SK-MEL-5 (cell line): ENCODE data around the gene SUGT1. TPM values are rescaled to one million over a fixed set of nuclear protein-coding genes. Genes with fewer than 3 reads are reported as not detected.

Experiments
- total RNA-seq: library from RNA; depleted of rRNA; stranded (reverse); fragments of >200 nt; shearing (Covaris generic); gene quantifications from 2 replicates; pipeline ENCODE4 v1.2.3, GENCODE V29; 2014; rRNA removed

The SUGT1 gene
- total RNA-seq, 1 experiment from 2014 or later: 40.8 TPM

Other genes starting within 250 kb of the SUGT1 start
- 0.32 and 0.42 TPM in 2 replicates for gene THSD1, start 246.7 kb upstream of the SUGT1 start, total RNA-seq
- 41.7 and 52.3 TPM in 2 replicates for gene VPS36, start 202.2 kb upstream of the SUGT1 start, total RNA-seq
- gene CKAP2, start 197.4 kb upstream of the SUGT1 start, total RNA-seq: 41.3 and 45.0 TPM in 2 replicates
- gene HNRNPA1L2, start 10.4 kb upstream of the SUGT1 start, total RNA-seq: 0.77 and 2.3 TPM in 2 replicates
- not detected in 2 replicates for gene CNMD, start 87.0 kb downstream of the SUGT1 start, total RNA-seq
- gene PCDH8, start 195.8 kb downstream of the SUGT1 start, total RNA-seq: 0.11 TPM in 1 of 2 replicates, not detected in the other